NCI-H1105 treated with DMSO at 0.1 percent for 48 hours (cell line): Measurements from ENCODE around the gene ANKRD65.
"Not testable (repeated sequence)": the region's sequence is repeated elsewhere in the genome, so short reads cannot be mapped to it uniquely, and the experiment has no call there.

Source experiments
- DNase-seq: peaks from one replicate; lab custom pipeline; 2025; lab: John Stamatoyannopoulos, UW

ANKRD65 gene

GRCh38 chr1:1393428-1393827 lies 27.6 kb downstream of the ANKRD65 start:
- no peak for DNase-seq

DNA sequence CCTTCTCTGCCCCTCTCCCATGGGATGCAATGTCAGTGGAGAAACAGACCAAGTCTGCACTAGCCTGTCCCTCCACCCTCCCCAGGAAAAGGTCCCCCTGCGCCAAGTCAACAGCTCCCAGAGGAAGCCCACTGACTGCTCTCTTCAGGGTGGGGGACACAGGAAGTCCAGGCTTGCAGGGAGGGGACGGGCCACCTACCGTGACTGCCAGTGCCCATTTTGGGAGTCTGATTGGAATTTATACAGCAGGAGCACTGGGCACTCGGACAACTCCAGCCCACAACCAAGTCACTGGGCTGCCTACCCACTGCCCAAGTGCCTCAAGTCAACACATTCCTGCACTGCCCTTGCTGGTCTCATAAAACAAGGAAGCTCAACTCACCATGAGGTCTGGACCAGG lies 28.1 kb downstream of the ANKRD65 start:
- DNase-seq, result no peak

GRCh38 chr1:1391225-1391624 lies 29.9 kb downstream of the ANKRD65 start:
- no peak for DNase-seq

GRCh38 chr1:1390675-1391074 lies 30.4 kb downstream of the ANKRD65 start:
- no peak for DNase-seq

DNA sequence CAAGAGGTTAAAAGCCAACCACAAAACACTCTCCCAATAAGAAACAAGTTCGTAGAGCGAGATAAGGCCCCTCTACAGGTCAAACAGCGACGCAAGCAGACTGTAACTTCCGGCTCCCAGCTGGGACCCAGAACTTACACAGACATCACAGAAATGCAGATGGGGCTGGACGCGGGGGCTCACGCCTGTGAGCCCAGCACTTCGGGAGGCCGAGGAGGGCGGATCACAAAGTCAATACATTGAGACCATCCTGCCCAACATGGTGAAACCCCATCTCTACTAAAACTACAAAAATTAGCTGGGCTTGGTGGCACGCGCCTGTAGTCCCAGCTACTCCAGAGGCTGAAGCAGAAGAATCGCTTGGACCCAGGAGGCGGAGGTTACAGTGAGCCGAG lies 33.0 kb downstream of the ANKRD65 start:
- DNase-seq, result no peak

- DNase-seq, result no peak
Measured at GRCh38 chr1:1387098-1388077, 33.7 kb downstream of the ANKRD65 start.

DNA sequence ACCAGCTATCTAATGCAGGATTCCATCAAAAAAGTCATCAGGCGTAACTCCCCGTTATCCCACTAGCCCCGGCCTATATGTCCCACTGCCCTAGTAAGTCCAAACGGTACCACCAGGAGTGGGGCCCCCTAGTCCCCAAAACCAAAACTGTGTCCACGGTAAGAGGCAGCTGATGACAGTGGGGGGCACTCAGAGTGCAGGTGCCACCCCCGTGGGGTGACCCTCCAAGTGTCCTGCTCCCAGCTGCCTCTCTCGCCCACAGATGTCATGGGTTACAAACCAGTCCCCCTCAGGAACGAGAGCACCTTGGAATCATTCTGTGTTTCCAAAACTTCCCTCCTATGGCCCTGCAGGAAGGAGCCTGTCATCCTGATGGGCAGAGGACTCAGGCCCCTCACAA lies 35.1 kb downstream of the ANKRD65 start:
- DNase-seq, result no peak

- DNase-seq, result not testable (repeated sequence)
Measured at GRCh38 chr1:1385339-1385738, 35.7 kb downstream of the ANKRD65 start.

DNA sequence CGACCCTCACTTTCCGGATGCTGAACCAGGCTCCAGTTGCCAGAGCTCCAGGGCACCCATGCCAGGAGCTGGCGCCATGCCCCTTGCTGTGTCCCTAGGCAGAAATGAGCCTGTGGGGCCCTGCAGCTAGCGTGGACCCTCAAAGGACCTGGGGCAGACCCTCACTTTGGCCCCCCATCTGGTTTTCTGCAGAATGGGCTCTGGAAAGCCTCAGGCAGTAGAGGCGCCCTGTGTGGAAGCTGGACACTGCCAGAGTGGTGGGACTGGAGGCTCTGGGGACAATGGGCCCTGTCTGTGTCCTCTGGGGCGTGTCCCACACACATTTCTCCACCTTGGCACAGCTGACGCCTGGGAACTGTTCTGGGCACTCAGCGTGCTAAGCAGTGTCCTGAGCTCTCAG lies 39.8 kb downstream of the ANKRD65 start:
- DNase-seq, result no peak

- DNase-seq, result no peak
Measured at GRCh38 chr1:1380860-1381259, 40.2 kb downstream of the ANKRD65 start.

GRCh38 chr1:1377540-1378205 lies 43.4 kb downstream of the ANKRD65 start:
- no peak for DNase-seq

- DNase-seq, result no peak
Measured at GRCh38 chr1:1376551-1377226, 44.4 kb downstream of the ANKRD65 start.

- peak; percentile 99 for DNase-seq
Measured at GRCh38 chr1:1374929-1375662, 46.0 kb downstream of the ANKRD65 start, which contains the start of gene AURKAIP1. TSS of gene AURKAIP1 (minus strand) at chr1:1375207. CDS start at chr1:1374756, 451 bp downstream.

DNA sequence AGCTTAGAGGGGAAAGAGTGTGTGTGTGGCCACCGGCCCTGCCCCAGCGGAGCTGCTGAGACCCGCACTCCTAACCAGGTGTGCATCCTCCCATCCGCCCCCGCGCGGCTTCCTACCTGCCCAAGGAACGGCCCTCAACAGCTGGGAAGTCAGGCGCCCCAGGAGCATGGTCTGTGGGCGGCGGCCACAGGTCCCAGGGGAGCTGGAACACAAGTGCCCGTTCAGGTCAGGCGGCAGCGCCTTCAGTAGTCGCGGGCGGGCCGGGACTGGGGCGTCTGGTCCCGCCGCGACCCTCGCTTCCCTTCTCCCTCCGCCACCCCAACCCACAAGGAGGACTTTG lies 46.5 kb downstream of the ANKRD65 start:
- DNase-seq, result no peak

GRCh38 chr1:1373815-1374588 lies 47.1 kb downstream of the ANKRD65 start:
- DNase-seq, result no peak

- DNase-seq, result no peak
Measured at GRCh38 chr1:1373051-1373814, 47.8 kb downstream of the ANKRD65 start.

- peak; percentile 34 for DNase-seq
Measured at GRCh38 chr1:1371746-1372711, 49.0 kb downstream of the ANKRD65 start.

- DNase-seq, result no peak
Measured at GRCh38 chr1:1371364-1371745, 49.7 kb downstream of the ANKRD65 start.

- no peak for DNase-seq
Measured at GRCh38 chr1:1370771-1371300, 50.2 kb downstream of the ANKRD65 start.
